ENCODE data around the gene CXCL13. TPM values are rescaled to one million over a fixed set of nuclear protein-coding genes. Genes with fewer than 3 reads are reported as not detected.

The CXCL13 gene
- total and polyA plus RNA-seq, 2 experiments from 2014 or later: not detected

- no peak for TF ChIP-seq REST (IDR thresholded peaks at IDR 0.05; ENCODE audit: unreplicated experiment)
These were observed 18.6 kb downstream of the CXCL13 start (continued) for GRCh38 chr4:77624213-77624612.

GRCh38 chr4:77625485-77625884, 19.9 kb downstream of the CXCL13 start:
- H4K20me1 ChIP-seq (replicated peaks; ENCODE audit: insufficient read depth): no peaks in the 10 kb centered on the region
- H3K27me3 ChIP-seq (ENCODE audit: insufficient read depth): no peaks in the 10 kb centered on the region
- no peak for DNase-seq (ENCODE audit: low spot score)
- no peak overlapping the region for H3K27ac ChIP-seq (ENCODE audit: low read depth)
- H3K4me3 ChIP-seq: no peak overlapping the region
- no peaks in the 10 kb centered on the region for H3K9me2 ChIP-seq (ENCODE audit: insufficient read depth)
- H3K4me1 ChIP-seq (ENCODE audit: insufficient read depth): no peaks in the 10 kb centered on the region
- TF ChIP-seq POLR2AphosphoS5 (IDR thresholded peaks at IDR 0.05; ENCODE audit: low read depth) (no peak), CREB1 (CRISPR knock-in tag; IDR thresholded peaks at IDR 0.05; ENCODE audit: low read depth) (no peak), ETS1 (IDR thresholded peaks at IDR 0.05) (no peak), ZNF114 (CRISPR knock-in tag; IDR thresholded peaks at IDR 0.05) (no peak)
- Mint-ChIP-seq H3K9me3 (no peaks in the 10 kb centered on the region), H3K27me3 (ENCODE audit: insufficient read depth, low read depth, poor library complexity) (no peaks in the 10 kb centered on the region), H3K4me1 (no peaks in the 10 kb centered on the region), H3K27ac (no peak overlapping the region; the same call in 1 of the 2 replicates), H3K4me3 (no peak overlapping the region), H3K36me3 (ENCODE audit: low read depth) (no peaks in the 10 kb centered on the region)
- no peaks in the 10 kb centered on the region for H3K79me2 ChIP-seq (replicated peaks; ENCODE audit: insufficient read depth)
- no peak overlapping the region for H3K4me2 ChIP-seq
- peak overlapping the region; percentile 83; the same call in 1 of the 2 replicates for H2AFZ ChIP-seq
- H3K36me3 ChIP-seq (ENCODE audit: insufficient read depth): no peaks in the 10 kb centered on the region
- H3F3A ChIP-seq (replicated peaks; ENCODE audit: low read depth): no peaks in the 10 kb centered on the region
- ATAC-seq: peak; percentile 65

- H3K4me3 Mint-ChIP-seq: no peak overlapping the region
- TF ChIP-seq ZNF114 (CRISPR knock-in tag; IDR thresholded peaks at IDR 0.05) (no peak), EZH2phosphoT487 (IDR thresholded peaks at IDR 0.05; ENCODE audit: unreplicated experiment) (no peak), POLR2AphosphoS5 (IDR thresholded peaks at IDR 0.05; ENCODE audit: low read depth) (no peak), NANOG (IDR thresholded peaks at IDR 0.05; ENCODE audit: borderline replicate concordance) (no peak), CREB1 (CRISPR knock-in tag; IDR thresholded peaks at IDR 0.05; ENCODE audit: low read depth) (no peak), EZH2 (IDR thresholded peaks at IDR 0.05; ENCODE audit: low read depth, unreplicated experiment) (no peak), REST (IDR thresholded peaks at IDR 0.05; ENCODE audit: unreplicated experiment) (no peak), JUNB (IDR thresholded peaks at IDR 0.05; ENCODE audit: unreplicated experiment) (no peak)
These were observed 24.3 kb downstream of the CXCL13 start for GRCh38 chr4:77629885-77630284.

More at GRCh38 chr4:77629885-77630284, 24.3 kb downstream of the CXCL13 start:
- H2AFZ ChIP-seq: no peak overlapping the region
- no peaks in the 10 kb centered on the region for H3F3A ChIP-seq (replicated peaks; ENCODE audit: low read depth)
- no peaks in the 10 kb centered on the region for H3K36me3 ChIP-seq (ENCODE audit: insufficient read depth)
- H3K27ac ChIP-seq (ENCODE audit: low read depth): no peak overlapping the region
- ATAC-seq (no peak), DNase-seq (ENCODE audit: low spot score) (no peak)
- Mint-ChIP-seq H3K27ac (no peak overlapping the region), H3K4me1 (no peaks in the 10 kb centered on the region), H3K36me3 (ENCODE audit: low read depth) (no peaks in the 10 kb centered on the region), H3K27me3 (ENCODE audit: insufficient read depth, low read depth, poor library complexity) (no peaks in the 10 kb centered on the region), H3K9me3 (no peaks in the 10 kb centered on the region)
- no peaks in the 10 kb centered on the region for H3K79me2 ChIP-seq (replicated peaks; ENCODE audit: insufficient read depth)
- H4K20me1 ChIP-seq (replicated peaks; ENCODE audit: insufficient read depth): no peaks in the 10 kb centered on the region
- no peaks in the 10 kb centered on the region for H3K4me1 ChIP-seq (ENCODE audit: insufficient read depth)
- no peaks in the 10 kb centered on the region for H3K27me3 ChIP-seq (ENCODE audit: insufficient read depth)
- H3K9me2 ChIP-seq (ENCODE audit: insufficient read depth): peaks cover 5% of the 10 kb centered on the region; the same call in 1 of the 2 replicates
- no peak overlapping the region for H3K4me2 ChIP-seq
- H3K4me3 ChIP-seq: no peak overlapping the region
